CD14-positive monocyte (primary cell): ENCODE results near the gene CYP2C8. TPM values are rescaled to one million over a fixed set of nuclear protein-coding genes. Genes with fewer than 3 reads are reported as not detected.

ENCODE experiments used
- DNase-seq, 3 donors: peaks; one replicate each; pipeline ENCODE4 v3.0.0-alpha.2; 2011 to 2022
- H2AFZ ChIP-seq: 2 replicates; pipeline ENCODE4 v1.6.0; 2012; ENCODE audit warnings: mild to moderate bottlenecking, low read depth, low read length, inconsistent platforms; ENCODE audit not compliant: insufficient read depth, poor library complexity, severe bottlenecking
- H3K27ac ChIP-seq, 2 donors: 1 replicate in 1 of 2; 2 replicates in 1 of 2; pipeline ENCODE4 v1.5.1; 2012 to 2013; ENCODE audit warnings: low read length in 2 of 2, control low read depth in 1 of 2, inconsistent platforms in 1 of 2, low read depth in 1 of 2, mild to moderate bottlenecking in 1 of 2
- H3K27me3 ChIP-seq, 2 donors: one replicate each; pipeline versions ENCODE4 v1.6.0 to v1.6.1; 2011 to 2013; ENCODE audit warnings: low read length in 2 of 2; ENCODE audit not compliant: control insufficient read depth in 2 of 2, insufficient read depth in 2 of 2
- H3K36me3 ChIP-seq, 2 donors: replicated peaks in 1 of 2; 1 replicate in 1 of 2; 2 replicates in 1 of 2; pipeline versions ENCODE4 v1.5.1 to v1.6.1; 2012 to 2013; ENCODE audit warnings: low read length in 2 of 2, control low read depth in 1 of 2, inconsistent platforms in 1 of 2, mild to moderate bottlenecking in 1 of 2; ENCODE audit not compliant: insufficient read depth in 2 of 2, control insufficient read depth in 1 of 2
- H3K4me1 ChIP-seq, 2 donors: 1 replicate in 1 of 2; 2 replicates in 1 of 2; pipeline versions ENCODE4 v1.5.1 to v1.6.1; 2012 to 2013; ENCODE audit warnings: low read length in 2 of 2, control low read depth in 1 of 2, inconsistent platforms in 1 of 2, mild to moderate bottlenecking in 1 of 2, moderate library complexity in 1 of 2; ENCODE audit not compliant: insufficient read depth in 2 of 2, control insufficient read depth in 1 of 2
- H3K4me2 ChIP-seq: replicated peaks from 2 replicates; pipeline ENCODE3; 2012; ENCODE audit warnings: low read length, moderate library complexity, mild to moderate bottlenecking; ENCODE audit not compliant: poor library complexity, severe bottlenecking; ENCODE audit errors: extremely low read depth
- H3K4me3 ChIP-seq, 3 experiments: fragments of 200-600 bp in 1 of 3; sonication (generic) in 1 of 3; replicated peaks in 1 of 3; 1 replicate in 2 of 3; 2 replicates in 1 of 3; pipeline ENCODE4 v1.5.1; 2011 to 2013; ENCODE audit warnings: low read length in 3 of 3, mild to moderate bottlenecking in 3 of 3, control low read depth in 2 of 3, low read depth in 2 of 3, inconsistent platforms in 1 of 3, moderate library complexity in 1 of 3
- H3K79me2 ChIP-seq: 2 replicates; pipeline ENCODE4 v1.6.0; 2012; ENCODE audit warnings: mild to moderate bottlenecking, control low read depth, inconsistent platforms, low read length, moderate library complexity; ENCODE audit not compliant: insufficient read depth
- H3K9ac ChIP-seq: 2 replicates; pipeline ENCODE4 v1.6.0; 2017; ENCODE audit warnings: low read length, mild to moderate bottlenecking; ENCODE audit not compliant: insufficient read depth, poor library complexity, severe bottlenecking
- H3K9me3 ChIP-seq, 2 donors: replicated peaks in 1 of 2; 1 replicate in 1 of 2; 2 replicates in 1 of 2; pipeline versions ENCODE4 v1.5.1 to v1.6.1; 2012 to 2013; ENCODE audit warnings: low read length in 2 of 2, control low read depth in 1 of 2; ENCODE audit not compliant: control insufficient read depth in 1 of 2, insufficient read depth in 1 of 2
- H4K20me1 ChIP-seq: 2 replicates; pipeline ENCODE4 v1.6.0; 2012; ENCODE audit warnings: mild to moderate bottlenecking, low read length, control low read depth, moderate library complexity; ENCODE audit not compliant: insufficient read depth
- H3K27ac Mint-ChIP-seq, 7 donors: one replicate each; pipeline ENCODE4 v1.8.0; 2020; ENCODE audit warnings: mild to moderate bottlenecking in 7 of 7, mixed read lengths in 7 of 7, moderate library complexity in 6 of 7, inconsistent platforms in 2 of 7
- H3K27me3 Mint-ChIP-seq, 3 donors: one replicate each; pipeline ENCODE4 v1.8.0; 2021 to 2022; ENCODE audit warnings: low read depth in 3 of 3, mild to moderate bottlenecking in 3 of 3, mixed read lengths in 3 of 3, moderate library complexity in 3 of 3, inconsistent platforms in 1 of 3
- H3K36me3 Mint-ChIP-seq, 2 donors: one replicate each; pipeline ENCODE4 v1.8.0; 2020; ENCODE audit warnings: mixed read lengths in 2 of 2, inconsistent platforms in 1 of 2, mild to moderate bottlenecking in 1 of 2
- H3K4me1 Mint-ChIP-seq: one replicate; pipeline ENCODE4 v1.8.0; 2020; ENCODE audit warnings: mild to moderate bottlenecking, mixed read lengths
- H3K4me3 Mint-ChIP-seq, 2 donors: one replicate each; pipeline ENCODE4 v1.8.0; 2020; ENCODE audit warnings: mild to moderate bottlenecking in 2 of 2, mixed read lengths in 2 of 2, moderate library complexity in 1 of 2
- H3K9me3 Mint-ChIP-seq, 7 donors: one replicate each; pipeline ENCODE4 v1.8.0; 2020 to 2022; ENCODE audit warnings: mixed read lengths in 7 of 7, mild to moderate bottlenecking in 6 of 7, moderate library complexity in 6 of 7, inconsistent platforms in 2 of 7
- CTCF ChIP-seq: fragments of 200-600 bp; IDR thresholded peaks from one replicate; pipeline ENCODE4 v1.8.0; 2022; ENCODE audit warnings: antibody characterized with exemption, mild to moderate bottlenecking
- WGBS: methylation state at CpG from one replicate; pipeline ENCODE4 v1.1.5; 2013; ENCODE audit warnings: missing lambda C conversion rate; ENCODE audit not compliant: insufficient coverage; 5-methylcytosine and 5-hydroxymethylcytosine counted together
- intact Hi-C, 2 donors: fragments of 100-400 bp; cut with micrococcal nuclease; formaldehyde crosslinking; loops; one replicate each; pipeline versions ENCODE4 v1.15.0 to v1.15.1; 2023
- polyA plus RNA-seq, 3 donors: library from polyadenylated mRNA; depleted of rRNA in 1 of 3; unstranded in 2 of 3; stranded (reverse) in 1 of 3; fragments of 300-500 nt in 2 of 3; fragments of >200 nt in 1 of 3; fragmentation: Illumina TruSeq in 2 of 3; gene quantifications; 1 replicate in 2 of 3; 2 replicates in 1 of 3; pipeline ENCODE4 v1.2.3, GENCODE V29; 2012 to 2021

Gene CYP2C8
- polyA plus RNA-seq, 3 donors: not detected

- H3K4me3 Mint-ChIP-seq: no peak overlapping the region
These were observed 12.4 kb downstream of the CYP2C8 start for GRCh38 chr10:95056744-95057363.

DNA sequence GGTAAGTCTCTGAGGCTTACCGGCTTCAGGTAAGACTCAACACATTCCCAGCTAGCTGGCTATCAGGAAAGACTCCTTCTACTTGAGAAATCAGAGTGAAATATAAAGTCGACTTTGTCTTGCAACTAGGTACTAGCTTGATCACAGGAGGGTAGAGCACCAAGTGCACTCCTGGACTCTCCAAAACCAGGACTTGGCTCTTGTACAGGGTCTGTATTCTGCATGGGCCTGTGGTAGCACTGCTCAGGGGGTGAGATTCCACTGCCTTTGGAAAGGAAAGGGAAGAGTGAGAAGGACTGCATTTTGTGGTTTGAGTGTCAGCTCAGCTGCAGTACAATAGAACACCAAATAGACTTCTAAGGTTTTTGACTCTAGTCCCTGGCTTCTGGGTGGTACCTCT, 19.4 kb downstream of the CYP2C8 start:
- H3K27ac Mint-ChIP-seq: peak overlapping the region in 1 of 7 donors; percentile 58
- H3K27me3 ChIP-seq: no peaks in the 10 kb centered on the region
- no peak overlapping the region for H2AFZ ChIP-seq
- no peaks in the 10 kb centered on the region for H3K4me1 ChIP-seq
- H3K4me2 ChIP-seq: no peak overlapping the region
- H3K36me3 Mint-ChIP-seq: no peaks in the 10 kb centered on the region
- WGBS: 60% methylated on average over 1 of the region's 2 CpGs
- no peak overlapping the region for H3K4me3 Mint-ChIP-seq
- intact Hi-C loops: no loop called here
- peaks cover 0 to 10% (median 4%) of the 10 kb centered on the region in 7 donors for H3K9me3 Mint-ChIP-seq
- no peaks in the 10 kb centered on the region for H3K36me3 ChIP-seq
- H3K9ac ChIP-seq: no peak overlapping the region
- no peak for DNase-seq
- no peaks in the 10 kb centered on the region for H3K9me3 ChIP-seq
- no peaks in the 10 kb centered on the region for H3K79me2 ChIP-seq
- H4K20me1 ChIP-seq: no peaks in the 10 kb centered on the region
- no peaks in the 10 kb centered on the region for H3K27me3 Mint-ChIP-seq
- no peaks in the 10 kb centered on the region for H3K4me1 Mint-ChIP-seq
- no peak overlapping the region for H3K27ac ChIP-seq
- no peak overlapping the region for H3K4me3 ChIP-seq
- TF ChIP-seq CTCF: no peak

More at GRCh38 chr10:95056744-95057363, 12.4 kb downstream of the CYP2C8 start:
- Histone ChIP-seq H3K27me3 (no peaks in the 10 kb centered on the region), H3K79me2 (no peaks in the 10 kb centered on the region), H3K4me2 (no peak overlapping the region), H3K9ac (no peak overlapping the region), H3K4me1 (no peaks in the 10 kb centered on the region), H2AFZ (no peak overlapping the region), H3K4me3 (no peak overlapping the region), H4K20me1 (no peaks in the 10 kb centered on the region), H3K9me3 (no peaks in the 10 kb centered on the region), H3K36me3 (no peaks in the 10 kb centered on the region), H3K27ac (no peak overlapping the region)
- Mint-ChIP-seq H3K9me3 (peaks cover 0 to 7% (median 2%) of the 10 kb centered on the region in 7 donors), H3K27ac (no peak overlapping the region), H3K27me3 (peaks cover 0 to 4% (median 0%) of the 10 kb centered on the region in 3 donors), H3K36me3 (no peaks in the 10 kb centered on the region), H3K4me1 (no peaks in the 10 kb centered on the region)
- 90% methylated on average over 2 of the region's 3 CpGs for WGBS
- intact Hi-C loops: no loop called here
- no peak for TF ChIP-seq CTCF
- DNase-seq: no peak
